GM18520 (cell line): Measurements from ENCODE around the gene TACR2.

Experiments used
- ATAC-seq: cut with Tn5 transposase; IDR thresholded peaks from one replicate; pipeline ENCODE4 v1.9.1; 2021; ENCODE audit not compliant: unreplicated experiment

Gene TACR2

GRCh38 chr10:69421611-69422308 lies 5.0 kb upstream of the TACR2 start:
- no peak for ATAC-seq

- no peak for ATAC-seq
Observed at GRCh38 chr10:69419744-69420126, 3.0 kb upstream of the TACR2 start.

GRCh38 chr10:69419096-69419743 lies 2.5 kb upstream of the TACR2 start:
- no peak for ATAC-seq

GRCh38 chr10:69418052-69418752 lies 1.5 kb upstream of the TACR2 start:
- ATAC-seq, result no peak

- ATAC-seq, result no peak
Observed at GRCh38 chr10:69417542-69417941, 824 bp upstream of the TACR2 start.

GRCh38 chr10:69415951-69416350 lies 767 bp downstream of the TACR2 start:
- no peak for ATAC-seq

GRCh38 chr10:69415049-69415448 lies 1.7 kb downstream of the TACR2 start:
- no peak for ATAC-seq

- no peak for ATAC-seq
Observed at GRCh38 chr10:69414036-69415018, 2.4 kb downstream of the TACR2 start.

GRCh38 chr10:69413221-69413865 lies 3.4 kb downstream of the TACR2 start:
- no peak for ATAC-seq

GRCh38 chr10:69412232-69412790 lies 4.4 kb downstream of the TACR2 start:
- ATAC-seq, result no peak

- ATAC-seq, result no peak
Observed at GRCh38 chr10:69411476-69411875, 5.2 kb downstream of the TACR2 start.

GRCh38 chr10:69410487-69410886 lies 6.2 kb downstream of the TACR2 start:
- no peak for ATAC-seq

- ATAC-seq, result peak; percentile 25
Observed at GRCh38 chr10:69409968-69410367, 6.8 kb downstream of the TACR2 start.

GRCh38 chr10:69409176-69409495 lies 7.6 kb downstream of the TACR2 start:
- no peak for ATAC-seq

- ATAC-seq, result peak; percentile 92
Observed at GRCh38 chr10:69408318-69409175, 8.2 kb downstream of the TACR2 start.

- no peak for ATAC-seq
Observed at GRCh38 chr10:69407621-69408301, 9.0 kb downstream of the TACR2 start.

GRCh38 chr10:69406816-69407580 lies 9.7 kb downstream of the TACR2 start:
- ATAC-seq, result no peak

- ATAC-seq, result no peak
Observed at GRCh38 chr10:69406302-69406811, 10.4 kb downstream of the TACR2 start.
